Fibroblast of villous mesenchyme (primary cell): ENCODE measurements around the gene MSI2. TPM values are rescaled to one million over a fixed set of nuclear protein-coding genes. Genes with fewer than 3 reads are reported as not detected.

Experiments used
- DNase-seq: peaks from one replicate; pipeline ENCODE4 v3.0.0-alpha.2; 2010; ENCODE audit warnings: low read depth
- H3K4me3 ChIP-seq: 2 replicates; pipeline ENCODE4 v1.5.1; 2011; ENCODE audit warnings: low read depth, mild to moderate bottlenecking, low read length
- CTCF ChIP-seq: IDR thresholded peaks from 2 replicates; pipeline ENCODE4 v1.5.1; 2012; ENCODE audit warnings: low read depth, mild to moderate bottlenecking, low read length; ENCODE audit not compliant: insufficient read depth
- total RNA-seq: library from RNA; depleted of rRNA; stranded (reverse); fragments of >200 nt; gene quantifications from 2 replicates; pipeline ENCODE4 v1.2.3, GENCODE V29; 2012

Gene MSI2
- total RNA-seq, 1 donor: 50.1 TPM

GRCh38 chr17:57523926-57524632 lies 267.8 kb downstream of the MSI2 start:
- no peak overlapping the region for H3K4me3 ChIP-seq
- no peak for TF ChIP-seq CTCF
- no peak for DNase-seq

GRCh38 chr17:57524839-57525568 lies 268.7 kb downstream of the MSI2 start:
- no peak overlapping the region for H3K4me3 ChIP-seq
- no peak for TF ChIP-seq CTCF
- no peak for DNase-seq

- no peak overlapping the region for H3K4me3 ChIP-seq
- no peak for TF ChIP-seq CTCF
- DNase-seq: no peak
Observed at GRCh38 chr17:57527221-57528057, 271.1 kb downstream of the MSI2 start.

- DNase-seq: peak; percentile 48
- TF ChIP-seq CTCF: no peak
- H3K4me3 ChIP-seq: no peak overlapping the region
Observed at GRCh38 chr17:57528058-57528451, 271.7 kb downstream of the MSI2 start.

- no peak for DNase-seq
- no peak overlapping the region for H3K4me3 ChIP-seq
- no peak for TF ChIP-seq CTCF
Observed at GRCh38 chr17:57530026-57530425, 273.7 kb downstream of the MSI2 start.

- peak; percentile 73 for DNase-seq
- no peak for TF ChIP-seq CTCF
- no peak overlapping the region for H3K4me3 ChIP-seq
Observed at GRCh38 chr17:57530508-57530907, 274.2 kb downstream of the MSI2 start.
